Endodermal cell (in vitro differentiated cells): ENCODE results near the gene ATP1A1. TPM values are rescaled to one million over a fixed set of nuclear protein-coding genes. Genes with fewer than 3 reads are reported as not detected.

Source experiments
- DNase-seq: peaks from one replicate; pipeline ENCODE4 v3.0.0-alpha.2; 2017
- H3K27ac ChIP-seq: 2 replicates; pipeline ENCODE4 v1.5.1; 2013; ENCODE audit warnings: mild to moderate bottlenecking, low read depth, low read length, moderate library complexity
- H3K27me3 ChIP-seq: 2 replicates; pipeline ENCODE4 v1.6.1; 2013; ENCODE audit warnings: mild to moderate bottlenecking, low read length, moderate library complexity; ENCODE audit not compliant: insufficient read depth, control insufficient read depth, poor library complexity, severe bottlenecking
- H3K36me3 ChIP-seq: 2 replicates; pipeline ENCODE4 v1.7.0; 2013; ENCODE audit warnings: mild to moderate bottlenecking, low read length, moderate library complexity; ENCODE audit not compliant: control insufficient read depth, insufficient read depth
- H3K4me1 ChIP-seq: one replicate; pipeline ENCODE4 v1.7.0; 2013; ENCODE audit warnings: low read length; ENCODE audit not compliant: control insufficient read depth, insufficient read depth
- H3K4me3 ChIP-seq: 2 replicates; pipeline ENCODE4 v1.5.1; 2013; ENCODE audit warnings: mild to moderate bottlenecking, low read length, moderate library complexity
- H3K9ac ChIP-seq: 2 replicates; pipeline ENCODE4 v1.6.1; 2013; ENCODE audit warnings: mild to moderate bottlenecking, low read length, moderate library complexity; ENCODE audit not compliant: poor library complexity, severe bottlenecking; ENCODE audit errors: extremely low read depth
- H3K9me3 ChIP-seq: 2 replicates; pipeline ENCODE4 v1.6.1; 2013; ENCODE audit warnings: mild to moderate bottlenecking, low read length, moderate library complexity; ENCODE audit not compliant: control insufficient read depth
- H3K27ac Mint-ChIP-seq: 2 replicates; pipeline ENCODE4 v1.8.0; 2020; ENCODE audit warnings: mixed read lengths
- H3K27me3 Mint-ChIP-seq: 2 replicates; pipeline ENCODE4 v1.8.0; 2021; ENCODE audit warnings: mild to moderate bottlenecking, mixed read lengths; ENCODE audit not compliant: insufficient read depth
- H3K36me3 Mint-ChIP-seq: 2 replicates; pipeline ENCODE4 v1.8.0; 2020; ENCODE audit warnings: low read depth, mixed read lengths
- H3K4me1 Mint-ChIP-seq: 2 replicates; pipeline ENCODE4 v1.8.0; 2020; ENCODE audit warnings: mixed read lengths
- H3K4me3 Mint-ChIP-seq: 2 replicates; pipeline ENCODE4 v1.8.0; 2020; ENCODE audit warnings: mild to moderate bottlenecking, moderate library complexity, mixed read lengths
- H3K9me3 Mint-ChIP-seq: 2 replicates; pipeline ENCODE4 v1.8.0; 2020; ENCODE audit warnings: mild to moderate bottlenecking, mixed read lengths
- WGBS, 2 experiments: methylation state at CpG; one replicate each; pipeline versions ENCODE4 v1.1.5 to v1.1.7; 2013; ENCODE audit warnings: missing lambda C conversion rate in 2 of 2, mixed read lengths in 1 of 2; ENCODE audit not compliant: insufficient coverage in 1 of 2, insufficient read length in 1 of 2; 5-methylcytosine and 5-hydroxymethylcytosine counted together
- total RNA-seq, 2 donors: library from RNA; stranded (reverse); fragmentation: NEBNext Ultra II Directional in 1 of 2; extraction: Animal tissue kit (Norgen Biotek cat#: 25700) in 1 of 2; gene quantifications; 2 replicates in 1 of 2; 3 replicates in 1 of 2; pipeline ENCODE4 v1.2.1, GENCODE V29; 2021
- TF ChIP-seq, protein P1 (sequence below): fragments of 200-600 bp; sonication (generic); conservative IDR thresholded peaks from 2 replicates; pipeline ENCODE4 v1.5.0; 2021; ENCODE audit warnings: antibody characterized with exemption, mild to moderate bottlenecking

Gene ATP1A1
- total RNA-seq, 2 donors from 2014 or later = 359 to 398 TPM

GRCh38 chr1:116407033-116407432 lies 34.0 kb downstream of the ATP1A1 start:
- Mint-ChIP-seq H3K27ac (no peak overlapping the region), H3K4me3 (no peak overlapping the region), H3K27me3 (no peaks in the 10 kb centered on the region), H3K4me1 (peaks cover 7% of the 10 kb centered on the region), H3K9me3 (no peaks in the 10 kb centered on the region), H3K36me3 (peaks cover 68% of the 10 kb centered on the region)
- no peak overlapping the region for H3K9ac ChIP-seq
- peaks cover under 1% of the 10 kb centered on the region for H3K4me1 ChIP-seq
- peaks cover 50% of the 10 kb centered on the region for H3K36me3 ChIP-seq
- H3K27me3 ChIP-seq = no peaks in the 10 kb centered on the region
- H3K27ac ChIP-seq = no peak overlapping the region
- WGBS, 2 experiments = 95 to 100% methylated on average over 2 to 6 of the region's 6 CpGs
- TF ChIP-seq, protein P1, sequence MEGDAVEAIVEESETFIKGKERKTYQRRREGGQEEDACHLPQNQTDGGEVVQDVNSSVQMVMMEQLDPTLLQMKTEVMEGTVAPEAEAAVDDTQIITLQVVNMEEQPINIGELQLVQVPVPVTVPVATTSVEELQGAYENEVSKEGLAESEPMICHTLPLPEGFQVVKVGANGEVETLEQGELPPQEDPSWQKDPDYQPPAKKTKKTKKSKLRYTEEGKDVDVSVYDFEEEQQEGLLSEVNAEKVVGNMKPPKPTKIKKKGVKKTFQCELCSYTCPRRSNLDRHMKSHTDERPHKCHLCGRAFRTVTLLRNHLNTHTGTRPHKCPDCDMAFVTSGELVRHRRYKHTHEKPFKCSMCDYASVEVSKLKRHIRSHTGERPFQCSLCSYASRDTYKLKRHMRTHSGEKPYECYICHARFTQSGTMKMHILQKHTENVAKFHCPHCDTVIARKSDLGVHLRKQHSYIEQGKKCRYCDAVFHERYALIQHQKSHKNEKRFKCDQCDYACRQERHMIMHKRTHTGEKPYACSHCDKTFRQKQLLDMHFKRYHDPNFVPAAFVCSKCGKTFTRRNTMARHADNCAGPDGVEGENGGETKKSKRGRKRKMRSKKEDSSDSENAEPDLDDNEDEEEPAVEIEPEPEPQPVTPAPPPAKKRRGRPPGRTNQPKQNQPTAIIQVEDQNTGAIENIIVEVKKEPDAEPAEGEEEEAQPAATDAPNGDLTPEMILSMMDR = no peak
- H3K4me3 ChIP-seq = no peak overlapping the region
- H3K9me3 ChIP-seq = no peaks in the 10 kb centered on the region
- no peak for DNase-seq

DNA sequence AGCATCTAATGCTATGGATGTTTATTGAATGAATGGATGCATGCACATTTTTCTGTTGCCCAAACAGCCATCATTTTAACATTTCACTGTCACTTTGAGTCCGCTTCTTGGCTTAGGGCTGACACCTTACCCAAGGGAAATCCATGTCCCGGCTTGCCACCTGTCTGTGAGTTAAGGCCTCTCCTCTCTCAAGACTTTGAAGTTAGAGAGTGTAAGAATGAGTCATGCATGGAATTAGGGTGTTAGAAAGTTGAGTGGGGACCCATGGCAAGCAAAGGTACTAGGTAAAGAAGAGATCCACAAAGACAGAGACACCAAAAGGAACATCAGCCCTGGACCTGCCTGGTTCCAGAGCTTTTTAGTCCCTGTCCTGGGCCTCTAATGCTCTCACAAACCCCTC lies 35.1 kb downstream of the ATP1A1 start:
- no peaks in the 10 kb centered on the region for H3K4me1 ChIP-seq
- peaks cover 39% of the 10 kb centered on the region for H3K36me3 ChIP-seq
- TF ChIP-seq, protein P1 = no peak
- H3K27me3 Mint-ChIP-seq = no peaks in the 10 kb centered on the region
- H3K4me3 ChIP-seq = no peak overlapping the region
- peaks cover 57% of the 10 kb centered on the region for H3K36me3 Mint-ChIP-seq
- peak overlapping the region; percentile 65 for H3K27ac Mint-ChIP-seq
- no peaks in the 10 kb centered on the region for H3K9me3 ChIP-seq
- no peak overlapping the region for H3K27ac ChIP-seq
- no peak for DNase-seq
- no peak overlapping the region for H3K9ac ChIP-seq
- H3K4me3 Mint-ChIP-seq = no peak overlapping the region
- no peaks in the 10 kb centered on the region for H3K27me3 ChIP-seq
- H3K4me1 Mint-ChIP-seq = peaks cover 18% of the 10 kb centered on the region
- WGBS, 2 experiments = 89% methylated on average over 2 of the region's 2 CpGs; no CpG with 5 or more reads in 1 of the 2 experiments
- H3K9me3 Mint-ChIP-seq = no peaks in the 10 kb centered on the region

- Histone ChIP-seq H3K27ac (no peak overlapping the region), H3K4me1 (no peaks in the 10 kb centered on the region), H3K27me3 (no peaks in the 10 kb centered on the region), H3K9ac (no peak overlapping the region), H3K4me3 (no peak overlapping the region), H3K36me3 (peaks cover 30% of the 10 kb centered on the region), H3K9me3 (no peaks in the 10 kb centered on the region)
- 93 to 98% methylated on average over 4 to 13 of the region's 13 CpGs for WGBS, 2 experiments
- Mint-ChIP-seq H3K4me1 (peaks cover 21% of the 10 kb centered on the region), H3K4me3 (no peak overlapping the region), H3K36me3 (peaks cover 48% of the 10 kb centered on the region), H3K27ac (no peak overlapping the region), H3K9me3 (no peaks in the 10 kb centered on the region), H3K27me3 (no peaks in the 10 kb centered on the region)
- TF ChIP-seq, protein P1 = no peak
- DNase-seq = peak; percentile 29
Observed at GRCh38 chr1:116408803-116409720, 36.0 kb downstream of the ATP1A1 start.
